Natural killer cell (primary cell): ENCODE results near the gene FBXW4. TPM values are rescaled to one million over a fixed set of nuclear protein-coding genes. Genes with fewer than 3 reads are reported as not detected.

ENCODE experiments used
- ATAC-seq, 3 donors: fragments of 150-1000 bp in 2 of 3; fragments of 200-7000 bp in 1 of 3; cut with Tn5 transposase; 1 replicate in 1 of 3; 2 replicates in 2 of 3; pipeline ENCODE4 v1.10.0; 2021; ENCODE audit warnings: mild to moderate bottlenecking in 2 of 3, moderate library complexity in 2 of 3
- DNase-seq, 2 donors: peaks; one replicate each; pipeline versions ENCODE4 v3.0.0 to v3.0.0-alpha.2; 2013 to 2021; ENCODE audit warnings: mixed read lengths in 1 of 2
- H3K27ac ChIP-seq: one replicate; pipeline ENCODE4 v1.5.1; 2013; ENCODE audit warnings: mild to moderate bottlenecking, low read length
- H3K27me3 ChIP-seq: one replicate; pipeline ENCODE4 v1.6.1; 2013; ENCODE audit warnings: low read length; ENCODE audit not compliant: control insufficient read depth, insufficient read depth
- H3K36me3 ChIP-seq: one replicate; pipeline ENCODE4 v1.6.1; 2013; ENCODE audit warnings: low read length; ENCODE audit not compliant: control insufficient read depth, insufficient read depth
- H3K4me1 ChIP-seq: one replicate; pipeline ENCODE4 v1.6.1; 2013; ENCODE audit warnings: low read length; ENCODE audit not compliant: control insufficient read depth, insufficient read depth
- H3K4me3 ChIP-seq: one replicate; pipeline ENCODE4 v1.5.1; 2013; ENCODE audit warnings: low read length
- H3K9me3 ChIP-seq: one replicate; pipeline ENCODE4 v1.6.1; 2013; ENCODE audit warnings: low read length; ENCODE audit not compliant: control insufficient read depth, insufficient read depth
- H3K27ac Mint-ChIP-seq, 2 donors: one replicate each; pipeline ENCODE4 v1.8.0; 2022; ENCODE audit warnings: mild to moderate bottlenecking in 2 of 2, mixed read lengths in 2 of 2, moderate library complexity in 1 of 2
- H3K27me3 Mint-ChIP-seq, 2 donors: one replicate each; pipeline ENCODE4 v1.8.0; 2022; ENCODE audit warnings: low read depth in 2 of 2, mixed read lengths in 2 of 2
- H3K36me3 Mint-ChIP-seq: one replicate; pipeline ENCODE4 v1.8.0; 2022; ENCODE audit warnings: mixed read lengths
- H3K4me1 Mint-ChIP-seq, 2 donors: one replicate each; pipeline ENCODE4 v1.8.0; 2022; ENCODE audit warnings: mixed read lengths in 2 of 2
- H3K4me3 Mint-ChIP-seq: one replicate; pipeline ENCODE4 v1.8.0; 2022; ENCODE audit warnings: mild to moderate bottlenecking, moderate library complexity, mixed read lengths
- H3K9me3 Mint-ChIP-seq, 2 donors: one replicate each; pipeline ENCODE4 v1.8.0; 2022; ENCODE audit warnings: mixed read lengths in 2 of 2
- CTCF ChIP-seq: fragments of 200-600 bp; IDR thresholded peaks from one replicate; pipeline ENCODE4 v1.8.0; 2022; ENCODE audit warnings: antibody characterized with exemption
- WGBS: methylation state at CpG from one replicate; pipeline ENCODE4 v1.1.7; 2013; ENCODE audit warnings: missing lambda C conversion rate; ENCODE audit not compliant: insufficient coverage; 5-methylcytosine and 5-hydroxymethylcytosine counted together
- intact Hi-C: fragments of 100-400 bp; cut with micrococcal nuclease; formaldehyde crosslinking; loops from one replicate; pipeline ENCODE4 v1.14.2; 2022
- total RNA-seq, 4 donors: library from RNA; stranded (reverse); fragments of 120-200 nt in 1 of 4; gene quantifications; one replicate each; pipeline versions ENCODE4 v1.2.3 to v1.2.4, GENCODE V29; 2013 to 2022

Gene FBXW4
- total RNA-seq, 3 donors from 2014 or later (not counting 1 experiment from before 2014, with no cell fraction given) = 85.9 to 106 (median 91.9) TPM

GRCh38 chr10:101623528-101623927, 71.4 kb downstream of the FBXW4 start:
- intact Hi-C loops = no loop called here
- H3K36me3 ChIP-seq = peaks cover 54% of the 10 kb centered on the region
- 100% methylated on average over 1 of the region's 1 CpG for WGBS
- Mint-ChIP-seq H3K4me3 (no peak overlapping the region), H3K9me3 (no peaks in the 10 kb centered on the region), H3K36me3 (peaks cover 8% of the 10 kb centered on the region), H3K27me3 (no peaks in the 10 kb centered on the region), H3K27ac (peak overlapping the region in 1 of 2 donors; percentile 20), H3K4me1 (peaks cover 23 to 28% of the 10 kb centered on the region in 2 donors)
- no peak for TF ChIP-seq CTCF
- H3K4me1 ChIP-seq = peaks cover 5% of the 10 kb centered on the region
- DNase-seq (no peak), ATAC-seq (no peak)
- H3K9me3 ChIP-seq = no peaks in the 10 kb centered on the region
- no peak overlapping the region for H3K27ac ChIP-seq
- no peaks in the 10 kb centered on the region for H3K27me3 ChIP-seq
- H3K4me3 ChIP-seq = no peak overlapping the region

DNA sequence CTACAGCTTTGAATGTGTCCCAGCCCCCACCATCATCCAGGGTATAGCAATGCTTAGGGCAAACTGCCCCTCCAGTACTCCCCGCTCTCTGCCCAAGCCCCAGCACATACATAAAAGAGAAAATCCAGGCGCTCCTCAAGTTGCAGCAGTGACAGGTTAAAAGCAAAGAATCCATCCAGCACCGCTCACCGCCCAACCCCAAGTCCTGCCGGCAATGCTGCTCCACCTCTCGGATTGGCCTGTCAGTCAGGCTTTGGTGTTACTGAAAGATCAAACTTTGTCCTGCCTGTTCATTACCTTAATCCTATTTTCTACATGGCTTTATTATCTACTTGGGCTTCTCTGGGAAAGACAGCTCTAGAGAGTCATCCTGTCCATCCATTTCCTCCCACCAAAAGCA, 75.0 kb downstream of the FBXW4 start:
- H3K4me1 ChIP-seq = peaks cover 8% of the 10 kb centered on the region
- Mint-ChIP-seq H3K9me3 (no peaks in the 10 kb centered on the region), H3K4me1 (peaks cover 18 to 33% of the 10 kb centered on the region in 2 donors), H3K4me3 (no peak overlapping the region), H3K27me3 (no peaks in the 10 kb centered on the region), H3K36me3 (peaks cover 8% of the 10 kb centered on the region), H3K27ac (no peak overlapping the region)
- intact Hi-C loops = no loop called here
- WGBS = 98% methylated on average over 6 of the region's 6 CpGs
- H3K27me3 ChIP-seq = no peaks in the 10 kb centered on the region
- peaks cover 55% of the 10 kb centered on the region for H3K36me3 ChIP-seq
- H3K27ac ChIP-seq = no peak overlapping the region
- no peaks in the 10 kb centered on the region for H3K9me3 ChIP-seq
- no peak for ATAC-seq
- no peak for TF ChIP-seq CTCF
- no peak for DNase-seq
- no peak overlapping the region for H3K4me3 ChIP-seq

DNA sequence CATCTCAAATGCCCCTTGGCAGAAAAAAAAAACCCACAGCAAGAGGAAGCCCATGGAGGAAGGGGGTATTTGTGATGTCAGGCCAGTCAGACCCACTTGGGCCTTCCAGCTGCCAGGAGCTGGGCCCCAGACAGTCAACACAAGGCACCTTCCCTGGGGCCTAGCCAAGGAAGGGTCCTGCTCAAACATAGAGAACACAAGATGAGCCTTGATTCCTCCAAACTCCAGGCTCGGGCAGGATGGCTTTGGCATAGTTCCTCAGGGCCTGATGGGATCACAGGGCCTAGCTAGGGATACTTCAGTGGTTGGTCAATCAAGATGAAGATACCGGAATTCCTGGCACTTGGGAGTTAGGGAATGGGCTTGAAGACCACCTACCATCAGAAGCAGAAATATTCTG, 76.1 kb downstream of the FBXW4 start:
- ATAC-seq (no peak), DNase-seq (no peak)
- peaks cover 8% of the 10 kb centered on the region for H3K36me3 Mint-ChIP-seq
- H3K4me3 Mint-ChIP-seq = no peak overlapping the region
- peaks cover 12 to 29% of the 10 kb centered on the region in 2 donors for H3K4me1 Mint-ChIP-seq
- H3K9me3 Mint-ChIP-seq = no peaks in the 10 kb centered on the region
- Histone ChIP-seq H3K36me3 (peaks cover 48% of the 10 kb centered on the region), H3K9me3 (no peaks in the 10 kb centered on the region), H3K4me1 (peaks cover 8% of the 10 kb centered on the region), H3K27me3 (no peaks in the 10 kb centered on the region), H3K4me3 (no peak overlapping the region), H3K27ac (no peak overlapping the region)
- H3K27ac Mint-ChIP-seq = peak overlapping the region in 1 of 2 donors; percentile 63
- H3K27me3 Mint-ChIP-seq = no peaks in the 10 kb centered on the region
- WGBS = 100% methylated on average over 2 of the region's 2 CpGs
- intact Hi-C loops = no loop called here
- no peak for TF ChIP-seq CTCF
